Nephron (organoid): Measurements from ENCODE around the gene MTCH1.

Source experiments
- H3K27ac Mint-ChIP-seq, 3 experiments: 2 replicates each; pipeline ENCODE4 v1.8.0; 2020; ENCODE audit warnings: mixed read lengths in 3 of 3, mild to moderate bottlenecking in 2 of 3, moderate library complexity in 1 of 3
- H3K27me3 Mint-ChIP-seq: 2 replicates; pipeline ENCODE4 v1.8.0; 2021; ENCODE audit warnings: low read depth, mild to moderate bottlenecking, moderate library complexity, mixed read lengths
- H3K36me3 Mint-ChIP-seq: 2 replicates; pipeline ENCODE4 v1.8.0; 2020; ENCODE audit warnings: low read depth, mixed read lengths
- H3K4me1 Mint-ChIP-seq: 2 replicates; pipeline ENCODE4 v1.8.0; 2020; ENCODE audit warnings: mixed read lengths
- H3K4me3 Mint-ChIP-seq, 3 experiments: 2 replicates each; pipeline ENCODE4 v1.8.0; 2020; ENCODE audit warnings: mild to moderate bottlenecking in 3 of 3, mixed read lengths in 3 of 3, moderate library complexity in 2 of 3
- H3K9me3 Mint-ChIP-seq: 2 replicates; pipeline ENCODE4 v1.8.0; 2020; ENCODE audit warnings: mixed read lengths
- CTCF ChIP-seq, 3 experiments: fragments of 200-600 bp; sonication (generic); IDR thresholded peaks; one replicate each; pipeline ENCODE4 v1.5.0; 2021; ENCODE audit warnings: antibody characterized with exemption in 3 of 3; ENCODE audit not compliant: unreplicated experiment in 3 of 3

Gene MTCH1

GRCh38 chr6:37029249-37029971 is 43.4 kb upstream of the MTCH1 start:
- TF ChIP-seq CTCF (IDR thresholded peaks at IDR 0.05; ENCODE audit: unreplicated experiment in 3 of 3) = peak; percentile 64 to 74 (median 66)
- H3K4me3 Mint-ChIP-seq = no peak overlapping the region
- no peaks in the 10 kb centered on the region for H3K36me3 Mint-ChIP-seq
- no peaks in the 10 kb centered on the region for H3K27me3 Mint-ChIP-seq
- no peak overlapping the region for H3K27ac Mint-ChIP-seq
- peaks cover 7% of the 10 kb centered on the region for H3K9me3 Mint-ChIP-seq
- H3K4me1 Mint-ChIP-seq = no peaks in the 10 kb centered on the region

- no peak for TF ChIP-seq CTCF (IDR thresholded peaks at IDR 0.05; ENCODE audit: unreplicated experiment in 3 of 3)
- no peak overlapping the region for H3K27ac Mint-ChIP-seq
- peaks cover 2% of the 10 kb centered on the region for H3K27me3 Mint-ChIP-seq
- H3K4me3 Mint-ChIP-seq = no peak overlapping the region
- peaks cover 7% of the 10 kb centered on the region for H3K9me3 Mint-ChIP-seq
- H3K36me3 Mint-ChIP-seq = no peaks in the 10 kb centered on the region
- H3K4me1 Mint-ChIP-seq = no peaks in the 10 kb centered on the region
Observed at GRCh38 chr6:37027811-37028469, 41.9 kb upstream of the MTCH1 start.

GRCh38 chr6:37027036-37027720 is 41.2 kb upstream of the MTCH1 start:
- no peak overlapping the region for H3K27ac Mint-ChIP-seq
- peaks cover 7% of the 10 kb centered on the region for H3K9me3 Mint-ChIP-seq
- H3K27me3 Mint-ChIP-seq = peaks cover 5% of the 10 kb centered on the region
- no peak overlapping the region for H3K4me3 Mint-ChIP-seq
- no peaks in the 10 kb centered on the region for H3K36me3 Mint-ChIP-seq
- no peak for TF ChIP-seq CTCF (IDR thresholded peaks at IDR 0.05; ENCODE audit: unreplicated experiment in 3 of 3)
- no peaks in the 10 kb centered on the region for H3K4me1 Mint-ChIP-seq

GRCh38 chr6:37025621-37026466 is 39.8 kb upstream of the MTCH1 start:
- TF ChIP-seq CTCF (IDR thresholded peaks at IDR 0.05; ENCODE audit: unreplicated experiment in 3 of 3) = no peak
- Mint-ChIP-seq H3K27me3 (peaks cover 9% of the 10 kb centered on the region), H3K4me3 (no peak overlapping the region)

GRCh38 chr6:37024656-37025337 is 38.8 kb upstream of the MTCH1 start:
- H3K4me1 Mint-ChIP-seq = peaks cover 5% of the 10 kb centered on the region
- TF ChIP-seq CTCF (IDR thresholded peaks at IDR 0.05; ENCODE audit: unreplicated experiment in 3 of 3) = no peak
- no peaks in the 10 kb centered on the region for H3K36me3 Mint-ChIP-seq
- H3K27ac Mint-ChIP-seq = peak overlapping the region in 1 of 3 experiments; percentile 15
- peaks cover 9% of the 10 kb centered on the region for H3K27me3 Mint-ChIP-seq
- peaks cover 2% of the 10 kb centered on the region for H3K9me3 Mint-ChIP-seq
- H3K4me3 Mint-ChIP-seq = no peak overlapping the region

More at GRCh38 chr6:37025621-37026466, 39.8 kb upstream of the MTCH1 start:
- H3K4me1 Mint-ChIP-seq = peaks cover under 1% of the 10 kb centered on the region
- H3K9me3 Mint-ChIP-seq = peaks cover 7% of the 10 kb centered on the region
- no peaks in the 10 kb centered on the region for H3K36me3 Mint-ChIP-seq
- H3K27ac Mint-ChIP-seq = no peak overlapping the region
